Stimulated activated CD8-positive, alpha-beta memory T cell treated with anti-CD3 and anti-CD28 coated beads, Interleukin-15, amount 100 ng/mL, for 4 hours (primary cell): ENCODE results near the gene GALNTL6.
A peak's percentile ranks its signal among the peaks of the same experiment; 100 is the strongest.
"Not testable (repeated sequence)": the region's sequence is repeated elsewhere in the genome, so short reads cannot be mapped to it uniquely, and the experiment has no call there.

Experiments used
- DNase-seq, 2 donors: peaks; one replicate each; pipeline ENCODE4 v3.0.0-alpha.2; 2020; ENCODE audit warnings: low read depth in 2 of 2

GALNTL6 gene

GRCh38 chr4:173013232-173013930 lies 1200.2 kb downstream of the GALNTL6 start:
- DNase-seq = peak in 1 of 2 donors; percentile 7

- no peak for DNase-seq
Observed at GRCh38 chr4:173014113-173014558, 1200.9 kb downstream of the GALNTL6 start.

GRCh38 chr4:173014836-173015235 lies 1201.6 kb downstream of the GALNTL6 start:
- no peak for DNase-seq

GRCh38 chr4:173017802-173018201 lies 1204.6 kb downstream of the GALNTL6 start:
- no peak for DNase-seq

- DNase-seq = no peak
Observed at GRCh38 chr4:173018446-173018845, 1205.2 kb downstream of the GALNTL6 start.

- DNase-seq = no peak
Observed at GRCh38 chr4:173019664-173020063, 1206.5 kb downstream of the GALNTL6 start.

- DNase-seq = not testable (repeated sequence)
Observed at GRCh38 chr4:173021746-173022573, 1208.8 kb downstream of the GALNTL6 start.

GRCh38 chr4:173024203-173024602 lies 1211.0 kb downstream of the GALNTL6 start:
- no peak for DNase-seq

GRCh38 chr4:173025131-173025530 lies 1211.9 kb downstream of the GALNTL6 start:
- no peak for DNase-seq

GRCh38 chr4:173037242-173037641 lies 1224.0 kb downstream of the GALNTL6 start:
- no peak for DNase-seq

- DNase-seq = no peak
Observed at GRCh38 chr4:173038192-173038896, 1225.1 kb downstream of the GALNTL6 start.

GRCh38 chr4:173039617-173040577 lies 1226.7 kb downstream of the GALNTL6 start:
- no peak for DNase-seq

- no peak for DNase-seq
Observed at GRCh38 chr4:173041482-173041881, 1228.3 kb downstream of the GALNTL6 start.

GRCh38 chr4:173042139-173042538 lies 1228.9 kb downstream of the GALNTL6 start:
- DNase-seq = not testable (repeated sequence)

DNA sequence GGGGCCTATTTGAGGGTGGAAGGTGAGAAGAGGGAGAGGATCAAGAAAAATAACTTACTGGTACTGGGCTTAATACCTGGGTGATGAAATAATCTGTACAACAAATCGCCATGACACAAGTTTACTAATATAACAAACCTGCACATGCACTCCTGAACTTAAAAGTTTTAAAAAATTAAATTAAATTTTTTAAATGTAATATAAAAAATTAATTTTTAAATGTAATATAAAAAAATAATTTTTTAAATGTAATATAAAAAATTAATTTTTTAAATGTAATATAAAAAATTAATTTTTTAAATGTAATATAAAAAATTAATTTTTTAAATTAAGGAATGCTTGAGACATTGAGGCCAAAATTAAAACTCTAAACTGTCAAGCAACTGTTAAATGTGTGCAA lies 1231.1 kb downstream of the GALNTL6 start:
- no peak for DNase-seq

- DNase-seq = no peak
Observed at GRCh38 chr4:173045571-173045970, 1232.4 kb downstream of the GALNTL6 start.

DNA sequence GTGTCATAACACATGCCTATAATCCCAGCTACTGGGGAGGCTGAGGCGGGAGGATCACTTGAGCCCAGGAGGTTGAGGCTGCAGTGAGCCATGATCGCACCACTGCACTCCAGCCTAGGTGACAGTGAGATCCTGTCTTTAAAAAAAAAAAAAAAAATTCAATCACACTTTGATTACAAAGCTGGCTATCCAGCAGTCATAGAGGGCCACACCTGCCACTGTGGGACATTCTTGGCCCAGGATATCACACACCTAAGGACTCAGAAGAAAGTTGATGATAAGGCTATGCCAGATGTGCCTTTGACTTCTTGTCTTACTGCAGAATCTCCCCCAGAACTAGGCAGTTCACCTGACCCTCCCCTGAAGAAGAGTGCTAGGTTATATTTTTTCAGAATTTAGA lies 1232.9 kb downstream of the GALNTL6 start:
- no peak for DNase-seq

GRCh38 chr4:173046818-173047217 lies 1233.6 kb downstream of the GALNTL6 start:
- no peak for DNase-seq

DNA sequence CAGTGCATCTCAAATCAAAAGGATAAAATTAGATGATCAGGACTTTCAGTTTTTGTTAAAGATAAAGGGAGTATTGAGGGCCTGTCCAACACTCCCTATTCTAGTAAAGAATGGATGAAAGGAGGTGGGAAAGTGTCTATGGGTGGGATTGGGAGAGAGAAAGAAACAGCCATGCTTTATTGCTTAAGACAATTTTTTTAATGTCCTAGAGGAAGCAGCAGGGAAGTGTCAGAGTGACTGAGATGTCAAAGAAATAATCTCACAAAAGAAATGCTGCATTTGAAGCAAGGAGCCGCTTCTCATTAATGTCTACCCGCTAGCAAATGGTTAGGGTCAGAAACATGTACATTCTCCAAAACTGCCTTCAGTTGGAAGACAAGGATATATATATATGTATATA lies 1238.0 kb downstream of the GALNTL6 start:
- DNase-seq = no peak

DNA sequence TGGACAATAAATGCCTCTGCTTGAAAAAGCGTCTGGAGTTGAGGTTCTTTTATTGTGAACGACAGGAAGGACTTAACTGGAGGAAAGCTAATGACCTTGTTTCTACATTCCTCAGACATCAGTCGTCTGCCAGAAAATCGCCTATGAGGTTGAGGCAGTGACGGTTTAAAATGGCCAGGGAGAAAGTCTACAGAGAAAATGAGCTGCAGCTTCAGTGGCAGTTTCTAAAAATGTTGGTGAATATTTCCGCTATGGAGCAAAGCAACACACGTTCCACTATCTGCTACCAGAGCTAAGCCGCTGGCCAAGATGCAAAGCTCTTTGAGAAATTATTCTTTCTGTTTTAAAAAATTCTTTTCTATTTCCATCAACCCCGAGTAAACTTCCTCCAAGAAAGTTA lies 1238.5 kb downstream of the GALNTL6 start:
- no peak for DNase-seq

DNA sequence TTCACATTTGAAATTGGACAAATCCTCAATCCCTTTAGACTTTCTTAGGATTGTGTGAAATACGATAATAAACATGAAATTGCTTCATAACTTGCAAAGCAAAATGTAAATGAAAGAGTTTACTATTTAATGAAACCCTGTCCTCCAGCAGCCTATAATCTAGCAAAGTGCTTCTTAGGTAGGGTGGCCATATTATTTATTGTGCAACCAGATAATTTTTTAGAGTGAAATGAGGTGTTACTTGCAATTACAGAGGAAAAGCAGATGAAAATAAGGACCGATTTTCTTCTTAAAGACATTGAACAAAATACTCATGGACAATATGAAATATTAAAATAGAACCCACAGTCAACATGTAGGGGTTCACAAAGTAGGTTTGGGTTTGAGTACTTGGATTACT lies 1239.2 kb downstream of the GALNTL6 start:
- DNase-seq = no peak
